ENCODE results near the gene SIGMAR1.

The SIGMAR1 gene

DNA sequence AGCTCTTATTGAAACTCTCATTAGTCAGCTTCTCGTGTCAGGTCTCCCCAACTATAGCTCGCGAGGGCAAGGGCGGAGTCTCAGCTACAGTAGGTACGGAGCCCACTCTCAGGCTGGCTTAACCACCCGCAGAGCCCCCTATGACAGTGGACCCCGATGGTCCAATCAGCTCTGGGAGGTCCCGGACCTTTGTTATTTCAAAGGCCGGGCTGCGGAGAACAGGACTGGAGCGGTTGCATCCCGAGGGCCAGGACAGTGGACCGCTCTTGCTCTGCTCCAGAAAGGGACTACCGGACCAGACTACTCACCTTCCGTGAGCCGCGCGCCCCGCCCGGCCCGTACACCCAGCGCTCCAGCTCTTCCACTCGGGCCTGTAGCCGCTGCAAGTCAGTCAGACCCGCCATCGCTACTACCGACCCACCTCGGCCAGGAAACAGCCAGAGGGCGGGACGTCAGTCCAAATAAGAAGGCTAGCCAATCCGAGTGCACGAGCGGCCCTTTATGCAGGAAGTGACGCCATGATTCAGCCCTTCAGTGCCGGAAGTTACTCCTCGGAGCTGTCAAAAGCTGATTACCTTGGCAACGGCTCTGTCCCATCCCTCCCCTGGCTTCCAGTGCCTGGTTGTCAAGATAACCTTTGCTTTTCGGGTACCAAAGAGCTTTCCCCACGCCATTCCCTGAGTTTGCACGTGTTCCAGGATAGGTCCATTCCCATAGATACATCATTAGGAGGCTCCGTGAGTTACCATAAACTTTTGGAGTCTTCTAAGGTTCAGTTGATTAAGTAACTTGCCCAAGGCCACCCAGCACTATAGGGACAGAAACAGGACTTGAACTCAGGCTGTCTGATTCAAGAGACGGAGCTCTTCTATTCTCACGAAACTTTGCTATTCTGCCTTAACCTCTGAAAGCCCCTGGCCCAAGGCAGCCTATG lies 17.3 kb downstream of the SIGMAR1 start, which contains the start of gene DCTN3:
Gene DCTN3, minus strand, starts transcription at position 435 of the 934 bp plus-strand sequence. Its CDS starts 31 bp downstream, at position 404.
- Histone ChIP-seq H3K4me2 (ENCODE audit: low read depth, low read length, poor library complexity, severe bottlenecking) (peak within 1 kb of the TSS; percentile 84), H3K9ac (ENCODE audit: low read depth, low read length, poor library complexity, severe bottlenecking) (peak within 1 kb of the TSS; percentile 90), H3K36me3 (ENCODE audit: insufficient read depth, low read length) (no peaks in the 10 kb centered on the region; the same call in 1 of the 2 replicates), H3K4me3 (ENCODE audit: low read length, poor library complexity, severe bottlenecking) (peak within 1 kb of the TSS; percentile 88), H3K27me3 (ENCODE audit: insufficient read depth, low read length, poor library complexity, severe bottlenecking) (peaks cover 13% of the 10 kb centered on the region), H3K9me3 (ENCODE audit: insufficient read depth, low read depth, low read length) (no peaks in the 10 kb centered on the region), H3K4me1 (ENCODE audit: insufficient read depth, low read length, poor library complexity, severe bottlenecking) (peaks cover 16% of the 10 kb centered on the region), H3K9me2 (replicated peaks; ENCODE audit: low read depth, low read length) (no peaks in the 10 kb centered on the region), H3F3A (ENCODE audit: low read depth) (no peaks in the 10 kb centered on the region), H4K20me1 (ENCODE audit: insufficient read depth, low read length, poor library complexity, severe bottlenecking) (no peaks in the 10 kb centered on the region), H3K79me2 (ENCODE audit: insufficient read depth, low read length) (peaks cover 13% of the 10 kb centered on the region; the same call in 1 of the 2 replicates), H2AFZ (ENCODE audit: low read length) (peak within 1 kb of the TSS; percentile 95)
- TF ChIP-seq, protein P1, sequence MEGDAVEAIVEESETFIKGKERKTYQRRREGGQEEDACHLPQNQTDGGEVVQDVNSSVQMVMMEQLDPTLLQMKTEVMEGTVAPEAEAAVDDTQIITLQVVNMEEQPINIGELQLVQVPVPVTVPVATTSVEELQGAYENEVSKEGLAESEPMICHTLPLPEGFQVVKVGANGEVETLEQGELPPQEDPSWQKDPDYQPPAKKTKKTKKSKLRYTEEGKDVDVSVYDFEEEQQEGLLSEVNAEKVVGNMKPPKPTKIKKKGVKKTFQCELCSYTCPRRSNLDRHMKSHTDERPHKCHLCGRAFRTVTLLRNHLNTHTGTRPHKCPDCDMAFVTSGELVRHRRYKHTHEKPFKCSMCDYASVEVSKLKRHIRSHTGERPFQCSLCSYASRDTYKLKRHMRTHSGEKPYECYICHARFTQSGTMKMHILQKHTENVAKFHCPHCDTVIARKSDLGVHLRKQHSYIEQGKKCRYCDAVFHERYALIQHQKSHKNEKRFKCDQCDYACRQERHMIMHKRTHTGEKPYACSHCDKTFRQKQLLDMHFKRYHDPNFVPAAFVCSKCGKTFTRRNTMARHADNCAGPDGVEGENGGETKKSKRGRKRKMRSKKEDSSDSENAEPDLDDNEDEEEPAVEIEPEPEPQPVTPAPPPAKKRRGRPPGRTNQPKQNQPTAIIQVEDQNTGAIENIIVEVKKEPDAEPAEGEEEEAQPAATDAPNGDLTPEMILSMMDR (conservative IDR thresholded peaks at IDR 0.05; ENCODE audit: low read length): no peak
- TF ChIP-seq EZH2phosphoT487 (IDR thresholded peaks at IDR 0.05; ENCODE audit: borderline replicate concordance): no peak

DNA sequence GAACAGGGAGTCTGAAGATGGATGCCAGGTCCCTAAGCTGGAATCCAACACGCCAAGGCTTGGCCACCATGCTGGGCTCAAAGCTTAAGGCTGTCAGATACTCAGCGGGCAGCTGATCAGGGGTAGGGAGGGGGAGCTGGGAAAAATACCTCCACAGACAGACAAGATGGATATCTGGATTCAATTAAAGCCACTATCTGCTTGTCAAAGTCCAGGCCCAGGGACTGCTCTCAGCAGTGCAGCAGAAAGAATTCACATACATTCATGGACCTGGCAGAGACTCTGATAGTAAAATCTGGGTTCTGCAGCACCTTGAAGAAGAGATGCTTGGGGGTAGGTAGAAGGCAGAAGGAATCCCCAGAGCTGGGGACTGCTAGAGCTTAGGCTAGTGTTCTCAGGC lies 22.5 kb downstream of the SIGMAR1 start:
- Histone ChIP-seq H3K4me3 (ENCODE audit: low read length, poor library complexity, severe bottlenecking) (no peak overlapping the region), H3K36me3 (ENCODE audit: insufficient read depth, low read length) (no peaks in the 10 kb centered on the region; the same call in 1 of the 2 replicates), H3K79me2 (ENCODE audit: insufficient read depth, low read length) (peaks cover 35% of the 10 kb centered on the region), H3K9me2 (replicated peaks; ENCODE audit: low read depth, low read length) (no peaks in the 10 kb centered on the region), H3K9me3 (ENCODE audit: insufficient read depth, low read depth, low read length) (no peaks in the 10 kb centered on the region), H3K4me2 (ENCODE audit: low read depth, low read length, poor library complexity, severe bottlenecking) (no peak overlapping the region), H3F3A (ENCODE audit: low read depth) (no peaks in the 10 kb centered on the region), H3K4me1 (ENCODE audit: insufficient read depth, low read length, poor library complexity, severe bottlenecking) (peaks cover 26% of the 10 kb centered on the region), H3K9ac (ENCODE audit: low read depth, low read length, poor library complexity, severe bottlenecking) (no peak overlapping the region), H4K20me1 (ENCODE audit: insufficient read depth, low read length, poor library complexity, severe bottlenecking) (no peaks in the 10 kb centered on the region), H3K27me3 (ENCODE audit: insufficient read depth, low read length, poor library complexity, severe bottlenecking) (no peaks in the 10 kb centered on the region), H2AFZ (ENCODE audit: low read length) (no peak overlapping the region)
- TF ChIP-seq, protein P1 (conservative IDR thresholded peaks at IDR 0.05; ENCODE audit: low read length): no peak
- no peak for TF ChIP-seq EZH2phosphoT487 (IDR thresholded peaks at IDR 0.05; ENCODE audit: borderline replicate concordance)

DNA sequence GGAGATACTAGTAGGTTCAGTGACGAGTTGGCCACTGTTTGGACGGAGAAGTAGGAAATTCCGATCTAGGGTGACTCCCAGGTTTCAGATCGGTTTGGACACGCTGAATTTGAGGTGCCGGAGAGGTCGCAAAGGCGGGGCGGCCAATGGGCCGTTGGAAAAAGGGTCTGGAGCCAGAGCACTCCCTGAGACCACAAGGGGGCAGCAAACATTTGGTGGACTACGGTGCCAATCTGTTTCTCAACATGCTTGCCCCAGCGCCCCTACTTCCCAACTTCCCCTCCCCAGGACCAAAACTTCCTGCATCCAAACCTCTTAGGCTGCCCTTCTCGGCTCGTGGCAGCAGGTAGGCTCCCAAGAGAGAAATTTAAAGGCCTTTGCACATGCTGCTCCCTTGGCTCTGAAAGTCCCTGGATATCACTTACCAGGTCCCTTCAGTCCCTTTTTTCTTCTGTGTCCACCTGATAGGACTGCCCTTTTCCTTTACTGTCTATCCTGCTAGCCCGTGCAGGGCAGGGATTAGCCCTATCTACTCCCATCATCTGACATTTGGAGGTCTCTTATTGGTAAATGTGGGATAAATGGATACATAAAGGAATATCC lies 24.7 kb downstream of the SIGMAR1 start:
- peak overlapping the region; percentile 87 for H2AFZ ChIP-seq (ENCODE audit: low read length)
- peak overlapping the region; percentile 87 for H3K9ac ChIP-seq (ENCODE audit: low read depth, low read length, poor library complexity, severe bottlenecking)
- H3F3A ChIP-seq (ENCODE audit: low read depth): no peaks in the 10 kb centered on the region
- peak overlapping the region; percentile 84 for H3K4me3 ChIP-seq (ENCODE audit: low read length, poor library complexity, severe bottlenecking)
- no peaks in the 10 kb centered on the region for H3K9me2 ChIP-seq (replicated peaks; ENCODE audit: low read depth, low read length)
- H3K79me2 ChIP-seq (ENCODE audit: insufficient read depth, low read length): peaks cover 25% of the 10 kb centered on the region
- peaks cover 14% of the 10 kb centered on the region for H3K4me1 ChIP-seq (ENCODE audit: insufficient read depth, low read length, poor library complexity, severe bottlenecking)
- no peaks in the 10 kb centered on the region; the same call in 1 of the 2 replicates for H3K36me3 ChIP-seq (ENCODE audit: insufficient read depth, low read length)
- no peaks in the 10 kb centered on the region for H3K27me3 ChIP-seq (ENCODE audit: insufficient read depth, low read length, poor library complexity, severe bottlenecking)
- no peaks in the 10 kb centered on the region for H4K20me1 ChIP-seq (ENCODE audit: insufficient read depth, low read length, poor library complexity, severe bottlenecking)
- no peaks in the 10 kb centered on the region for H3K9me3 ChIP-seq (ENCODE audit: insufficient read depth, low read depth, low read length)
- H3K4me2 ChIP-seq (ENCODE audit: low read depth, low read length, poor library complexity, severe bottlenecking): peak overlapping the region; percentile 95
- TF ChIP-seq, protein P1 (conservative IDR thresholded peaks at IDR 0.05; ENCODE audit: low read length): peak; percentile 84
- no peak for TF ChIP-seq EZH2phosphoT487 (IDR thresholded peaks at IDR 0.05; ENCODE audit: borderline replicate concordance)

Measured in Loucy (cell line).